HCT116 (cell line): ENCODE measurements around the gene DLG5. TPM values are rescaled to one million over a fixed set of nuclear protein-coding genes. Genes with fewer than 3 reads are reported as not detected.
A peak's percentile ranks its signal among the peaks of the same experiment; 100 is the strongest.

Source experiments
- ATAC-seq: fragments of 200-7000 bp; cut with Tn5 transposase; 2 replicates; pipeline ENCODE4 v1.9.1; 2020; ENCODE audit warnings: mild to moderate bottlenecking, moderate library complexity
- BruUV-seq: library from RNA; stranded (reverse); fragments of 400-500 nt; replicated peaks from 2 replicates; lab custom pipeline; 2021; lab: Mats Ljungman, UMichigan
- CTCF ChIA-PET: fragments of 300-600 bp; sonication (Branson Sonifier 250); formaldehyde crosslinking; loops from one replicate; lab custom pipeline; 2021; ENCODE audit warnings: antibody characterized with exemption; lab: Charles Lee
- POLR2A ChIA-PET: fragments of 300-600, 350-600 bp; sonication (Branson Sonifier 250); formaldehyde crosslinking; loops from one replicate; lab custom pipeline; 2021; ENCODE audit warnings: antibody characterized with exemption; lab: Charles Lee
- RAD21 ChIA-PET, 2 experiments: fragments of 300-600 bp; sonication (Branson Sonifier 250); formaldehyde crosslinking; loops; one replicate each; lab custom pipeline; 2023; ENCODE audit warnings: low total read pairs in 2 of 2; ENCODE audit not compliant: uncharacterized antibody in 2 of 2, unreplicated experiment in 2 of 2, low non-redundant PET in 1 of 2; lab: Charles Lee
- DNase-seq: peaks from one replicate; pipeline ENCODE4 v3.0.0-alpha.2; 2010; ENCODE audit warnings: low read depth, low spot score
- H2AFZ ChIP-seq: fragments of 200-600 bp; shearing (Covaris generic), sonication (generic); 2 replicates; pipeline ENCODE4 v1.6.1; 2017; ENCODE audit warnings: low read depth, mixed run types, mixed read lengths, antibody characterized with exemption, low read length; ENCODE audit not compliant: poor library complexity, severe bottlenecking
- H3K27ac ChIP-seq: 2 replicates; pipeline ENCODE4 v1.5.1; 2012; ENCODE audit warnings: low read depth, low read length
- H3K27me3 ChIP-seq: fragments of 200-600 bp; sonication (generic); 2 replicates; pipeline ENCODE4 v1.6.1; 2016; ENCODE audit warnings: mixed run types, low read length, mixed read lengths; ENCODE audit not compliant: insufficient read depth
- H3K36me3 ChIP-seq, 2 experiments: fragments of 200-500 bp in 1 of 2; fragments of 200-600 bp in 1 of 2; sonication (Bioruptor generic) in 1 of 2; sonication (generic) in 1 of 2; 2 replicates each; pipeline versions ENCODE4 v1.5.1 to v1.6.1; 2014 to 2016; ENCODE audit warnings: low read length in 2 of 2, inconsistent platforms in 1 of 2, mixed read lengths in 1 of 2, mixed run types in 1 of 2; ENCODE audit not compliant: insufficient read depth in 2 of 2, control insufficient read depth in 1 of 2
- H3K4me1 ChIP-seq, 2 experiments: fragments of 200-600 bp in 1 of 2; sonication (generic) in 1 of 2; 2 replicates each; pipeline versions ENCODE4 v1.5.1 to v1.6.1; 2012 to 2017; ENCODE audit warnings: low read length in 2 of 2, inconsistent platforms in 1 of 2, mild to moderate bottlenecking in 1 of 2, mixed read lengths in 1 of 2, mixed run types in 1 of 2, moderate library complexity in 1 of 2; ENCODE audit not compliant: insufficient read depth in 2 of 2, control insufficient read depth in 1 of 2
- H3K4me2 ChIP-seq: fragments of 200-600 bp; sonication (generic); 2 replicates; pipeline ENCODE4 v1.6.1; 2017; ENCODE audit warnings: mixed run types, low read length, mixed read lengths
- H3K4me3 ChIP-seq, 2 experiments: fragments of 200-600 bp in 1 of 2; sonication (generic) in 1 of 2; replicated peaks in 1 of 2; 2 replicates each; pipeline ENCODE4 v1.5.1; 2011 to 2016; ENCODE audit warnings: low read length in 2 of 2, control low read depth in 1 of 2, low read depth in 1 of 2, mild to moderate bottlenecking in 1 of 2, mixed read lengths in 1 of 2, mixed run types in 1 of 2
- H3K79me2 ChIP-seq: fragments of 200-600 bp; sonication (generic); 2 replicates; pipeline ENCODE4 v1.6.1; 2017; ENCODE audit warnings: mild to moderate bottlenecking, mixed run types, low read length, moderate library complexity, mixed read lengths; ENCODE audit not compliant: insufficient read depth
- H3K9ac ChIP-seq: fragments of 200-600 bp; sonication (generic); 2 replicates; pipeline ENCODE4 v1.6.1; 2016; ENCODE audit warnings: low read length, mixed read lengths
- H3K9me2 ChIP-seq: fragments of 200-600 bp; sonication (generic), shearing (Covaris generic); 2 replicates; pipeline ENCODE4 v1.6.1; 2017; ENCODE audit warnings: mixed run types, mild to moderate bottlenecking, moderate library complexity; ENCODE audit not compliant: insufficient read depth
- H3K9me3 ChIP-seq, 2 experiments: fragments of 200-500 bp in 1 of 2; fragments of 200-600 bp in 1 of 2; sonication (Bioruptor generic) in 1 of 2; sonication (generic) in 1 of 2; 2 replicates each; pipeline ENCODE4 v1.6.1; 2014 to 2017; ENCODE audit warnings: low read length in 2 of 2, mixed read lengths in 2 of 2, inconsistent platforms in 1 of 2, low read depth in 1 of 2, mild to moderate bottlenecking in 1 of 2, mixed run types in 1 of 2, moderate library complexity in 1 of 2; ENCODE audit not compliant: control insufficient read depth in 1 of 2, insufficient read depth in 1 of 2
- H4K20me1 ChIP-seq: fragments of 200-600 bp; sonication (generic), shearing (Covaris generic); 2 replicates; pipeline ENCODE4 v1.6.1; 2017; ENCODE audit warnings: mixed run types, mild to moderate bottlenecking, moderate library complexity; ENCODE audit not compliant: insufficient read depth
- CBX3 ChIP-seq: IDR thresholded peaks from 2 replicates; pipeline ENCODE4 v1.6.1; 2012; ENCODE audit warnings: low read depth
- CEBPB ChIP-seq: IDR thresholded peaks from 2 replicates; pipeline ENCODE4 v1.6.1; 2012; ENCODE audit warnings: low read depth
- EGR1 ChIP-seq: IDR thresholded peaks from 2 replicates; pipeline ENCODE4 v1.6.1; 2012; ENCODE audit warnings: low read depth
- ELF1 ChIP-seq: IDR thresholded peaks from 2 replicates; pipeline ENCODE4 v1.6.1; 2012; ENCODE audit warnings: low read depth, borderline replicate concordance
- EZH2 ChIP-seq: fragments of 200-600 bp; sonication (generic); IDR thresholded peaks from 2 replicates; pipeline ENCODE4 v1.6.1; 2017; ENCODE audit warnings: antibody characterized with exemption, mixed run types
- EZH2phosphoT487 ChIP-seq: fragments of 200-600 bp; IDR thresholded peaks from 2 replicates; pipeline ENCODE4 v1.6.1; 2018; ENCODE audit warnings: antibody characterized with exemption, borderline replicate concordance
- FOSL1 ChIP-seq: IDR thresholded peaks from 2 replicates; pipeline ENCODE4 v1.6.1; 2012; ENCODE audit warnings: low read depth
- JUND ChIP-seq: IDR thresholded peaks from 2 replicates; pipeline ENCODE4 v1.6.1; 2012
- POLR2A ChIP-seq: IDR thresholded peaks from 2 replicates; pipeline ENCODE4 v1.7.0; 2011; ENCODE audit warnings: borderline replicate concordance; ENCODE audit not compliant: insufficient read depth, insufficient read length; ENCODE audit errors: extremely low read depth
- POLR2AphosphoS5 ChIP-seq: IDR thresholded peaks from 2 replicates; pipeline ENCODE4 v1.6.1; 2011; ENCODE audit warnings: mild to moderate bottlenecking, low read depth, low read length, moderate library complexity
- RAD21 ChIP-seq: IDR thresholded peaks from 2 replicates; pipeline ENCODE4 v1.6.1; 2012; ENCODE audit warnings: low read depth, mild to moderate bottlenecking
- SIN3A ChIP-seq: IDR thresholded peaks from 2 replicates; pipeline ENCODE4 v1.6.1; 2012; ENCODE audit warnings: low read depth
- SP1 ChIP-seq: IDR thresholded peaks from 2 replicates; pipeline ENCODE4 v1.6.1; 2012; ENCODE audit warnings: low read depth
- SRF ChIP-seq: IDR thresholded peaks from 2 replicates; pipeline ENCODE4 v1.6.1; 2012; ENCODE audit warnings: low read depth
- TCF7L2 ChIP-seq: IDR thresholded peaks from 2 replicates; pipeline ENCODE4 v1.7.0; 2011; ENCODE audit warnings: borderline replicate concordance, inconsistent platforms; ENCODE audit not compliant: insufficient read depth, insufficient read length; ENCODE audit errors: extremely low read depth
- YY1 ChIP-seq: IDR thresholded peaks from 2 replicates; pipeline ENCODE4 v1.6.1; 2011; ENCODE audit warnings: low read length, low read depth, moderate library complexity, mild to moderate bottlenecking; ENCODE audit not compliant: insufficient replicate concordance; ENCODE audit errors: extremely low read depth
- ZFX ChIP-seq: fragments of 450-650 bp; IDR thresholded peaks from 2 replicates; pipeline ENCODE4 v1.6.1; 2017
- ZNF274 ChIP-seq: fragments of 200-500 bp; sonication (Bioruptor generic); IDR thresholded peaks from 2 replicates; pipeline ENCODE4 v1.6.1; 2014; ENCODE audit warnings: mild to moderate bottlenecking, low read depth, low read length, inconsistent platforms
- intact Hi-C: fragments of 100-400 bp; cut with micrococcal nuclease; formaldehyde crosslinking; loops from 2 replicates; pipeline ENCODE4 v1.10.0; 2022
- total RNA-seq: library from RNA; stranded (reverse); gene quantifications from one replicate; pipeline ENCODE4 v1.2.1, GENCODE V29; 2021; ENCODE audit not compliant: unreplicated experiment
- TF ChIP-seq, protein P1 (sequence below): IDR thresholded peaks from 2 replicates; pipeline ENCODE4 v1.6.1; 2011; ENCODE audit warnings: mild to moderate bottlenecking, low read length, moderate library complexity; ENCODE audit not compliant: insufficient replicate concordance; ENCODE audit errors: extremely low read depth
- TF ChIP-seq, protein P2 (sequence below): IDR thresholded peaks from 2 replicates; pipeline ENCODE4 v1.6.1; 2012
- TF ChIP-seq, protein P3 (sequence below), 3 experiments: fragments of 200-600 bp in 1 of 3; sonication (generic) in 1 of 3; IDR thresholded peaks in 2 of 3; conservative IDR thresholded peaks in 1 of 3; 2 replicates each; pipeline ENCODE4 v1.5.1; 2012 to 2017; ENCODE audit warnings: low read depth in 2 of 3, low read length in 2 of 3, antibody characterized with exemption in 1 of 3, borderline replicate concordance in 1 of 3, control low read depth in 1 of 3, mild to moderate bottlenecking in 1 of 3, mixed read lengths in 1 of 3, mixed run types in 1 of 3, moderate library complexity in 1 of 3; ENCODE audit not compliant: insufficient read depth in 1 of 3
- TF ChIP-seq, protein P4 (sequence below): IDR thresholded peaks from 2 replicates; pipeline ENCODE4 v1.6.1; 2012

The DLG5 gene
- total RNA-seq, 1 experiment from 2014 or later: 44.8 TPM

- intact Hi-C loops: no loop called here
- TF ChIP-seq SP1 (peak; percentile 47), ZFX (no peak), SRF (no peak), EGR1 (no peak), YY1 (peak; percentile 8), EZH2phosphoT487 (no peak), RAD21 (no peak), EZH2 (no peak), ELF1 (no peak), FOSL1 (no peak), CEBPB (no peak), SIN3A (no peak), ZNF274 (no peak), CBX3 (peak; percentile 45; the same call in 1 of the 2 replicates), TCF7L2 (no peak), POLR2A (no peak), JUND (no peak), POLR2AphosphoS5 (peak; percentile 48)
- TF ChIP-seq, protein P1, sequence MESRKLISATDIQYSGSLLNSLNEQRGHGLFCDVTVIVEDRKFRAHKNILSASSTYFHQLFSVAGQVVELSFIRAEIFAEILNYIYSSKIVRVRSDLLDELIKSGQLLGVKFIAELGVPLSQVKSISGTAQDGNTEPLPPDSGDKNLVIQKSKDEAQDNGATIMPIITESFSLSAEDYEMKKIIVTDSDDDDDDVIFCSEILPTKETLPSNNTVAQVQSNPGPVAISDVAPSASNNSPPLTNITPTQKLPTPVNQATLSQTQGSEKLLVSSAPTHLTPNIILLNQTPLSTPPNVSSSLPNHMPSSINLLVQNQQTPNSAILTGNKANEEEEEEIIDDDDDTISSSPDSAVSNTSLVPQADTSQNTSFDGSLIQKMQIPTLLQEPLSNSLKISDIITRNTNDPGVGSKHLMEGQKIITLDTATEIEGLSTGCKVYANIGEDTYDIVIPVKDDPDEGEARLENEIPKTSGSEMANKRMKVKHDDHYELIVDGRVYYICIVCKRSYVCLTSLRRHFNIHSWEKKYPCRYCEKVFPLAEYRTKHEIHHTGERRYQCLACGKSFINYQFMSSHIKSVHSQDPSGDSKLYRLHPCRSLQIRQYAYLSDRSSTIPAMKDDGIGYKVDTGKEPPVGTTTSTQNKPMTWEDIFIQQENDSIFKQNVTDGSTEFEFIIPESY: no peak
- TF ChIP-seq, protein P2, sequence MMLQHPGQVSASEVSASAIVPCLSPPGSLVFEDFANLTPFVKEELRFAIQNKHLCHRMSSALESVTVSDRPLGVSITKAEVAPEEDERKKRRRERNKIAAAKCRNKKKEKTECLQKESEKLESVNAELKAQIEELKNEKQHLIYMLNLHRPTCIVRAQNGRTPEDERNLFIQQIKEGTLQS: no peak
- TF ChIP-seq, protein P3, sequence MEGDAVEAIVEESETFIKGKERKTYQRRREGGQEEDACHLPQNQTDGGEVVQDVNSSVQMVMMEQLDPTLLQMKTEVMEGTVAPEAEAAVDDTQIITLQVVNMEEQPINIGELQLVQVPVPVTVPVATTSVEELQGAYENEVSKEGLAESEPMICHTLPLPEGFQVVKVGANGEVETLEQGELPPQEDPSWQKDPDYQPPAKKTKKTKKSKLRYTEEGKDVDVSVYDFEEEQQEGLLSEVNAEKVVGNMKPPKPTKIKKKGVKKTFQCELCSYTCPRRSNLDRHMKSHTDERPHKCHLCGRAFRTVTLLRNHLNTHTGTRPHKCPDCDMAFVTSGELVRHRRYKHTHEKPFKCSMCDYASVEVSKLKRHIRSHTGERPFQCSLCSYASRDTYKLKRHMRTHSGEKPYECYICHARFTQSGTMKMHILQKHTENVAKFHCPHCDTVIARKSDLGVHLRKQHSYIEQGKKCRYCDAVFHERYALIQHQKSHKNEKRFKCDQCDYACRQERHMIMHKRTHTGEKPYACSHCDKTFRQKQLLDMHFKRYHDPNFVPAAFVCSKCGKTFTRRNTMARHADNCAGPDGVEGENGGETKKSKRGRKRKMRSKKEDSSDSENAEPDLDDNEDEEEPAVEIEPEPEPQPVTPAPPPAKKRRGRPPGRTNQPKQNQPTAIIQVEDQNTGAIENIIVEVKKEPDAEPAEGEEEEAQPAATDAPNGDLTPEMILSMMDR (IDR thresholded peaks at IDR 0.05 in 2 of 3, conservative IDR thresholded peaks at IDR 0.05 in 1 of 3; ENCODE audit: borderline replicate concordance in 1 of 3, insufficient read depth in 1 of 3, low read depth in 2 of 3, low read length in 2 of 3): no peak
- TF ChIP-seq, protein P4, sequence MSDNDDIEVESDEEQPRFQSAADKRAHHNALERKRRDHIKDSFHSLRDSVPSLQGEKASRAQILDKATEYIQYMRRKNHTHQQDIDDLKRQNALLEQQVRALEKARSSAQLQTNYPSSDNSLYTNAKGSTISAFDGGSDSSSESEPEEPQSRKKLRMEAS: no peak
These were observed 27.5 kb downstream of the DLG5 start for GRCh38 chr10:77899080-77899477.

More at GRCh38 chr10:77899080-77899477, 27.5 kb downstream of the DLG5 start:
- ChIA-PET POLR2A (interaction anchor here (0.8 kb wide), 1 partner anchor 10 kb away, joined by 3 read pairs; no protein-coding TSS in a partner anchor), CTCF (interaction anchor here (4.5 kb wide), 1 partner anchor 9 kb away, joined by 25 read pairs; no protein-coding TSS in a partner anchor), RAD21 (no interaction called here)
- BruUV-seq: no TSS peak
- Histone ChIP-seq H3K4me1 (peaks cover 32 to 35% of the 10 kb centered on the region in 2 experiments), H3K9me3 (no peaks in the 10 kb centered on the region), H2AFZ (no peak overlapping the region), H3K4me2 (peak overlapping the region; percentile 80), H3K9me2 (no peaks in the 10 kb centered on the region), H3K36me3 (no peaks in the 10 kb centered on the region), H3K4me3 (peak overlapping the region; percentile 26 to 43), H3K27ac (peak overlapping the region; percentile 87), H3K9ac (peak overlapping the region; percentile 50), H4K20me1 (no peaks in the 10 kb centered on the region), H3K27me3 (no peaks in the 10 kb centered on the region), H3K79me2 (peaks cover 50% of the 10 kb centered on the region)
- ATAC-seq: peak; percentile 80
- DNase-seq: peak; percentile 36
